ENCODE results near the gene INSL4. TPM values are rescaled to one million over a fixed set of nuclear protein-coding genes. Genes with fewer than 3 reads are reported as not detected.

Gene INSL4
- total RNA-seq, 1 donor from 2014 or later = not detected

DNA sequence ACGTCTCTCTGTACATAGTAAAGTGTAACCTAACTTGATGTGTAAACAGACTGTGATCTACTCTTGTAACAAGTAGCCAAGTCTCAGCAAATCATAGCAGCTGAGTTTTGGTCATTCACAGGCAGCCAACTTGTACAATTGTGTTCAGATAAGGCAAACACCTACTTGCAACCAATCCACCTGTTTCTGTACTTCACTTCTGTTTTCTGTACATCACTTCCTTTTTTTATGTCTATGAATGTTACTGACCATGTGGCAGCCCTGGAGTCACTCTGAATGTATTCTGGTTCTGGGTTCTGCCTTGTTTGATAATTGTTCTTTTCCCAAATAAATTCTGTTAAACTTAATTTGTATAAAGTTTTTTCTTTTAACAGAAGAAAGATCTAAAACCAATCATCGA lies 47.3 kb downstream of the INSL4 start:
- TF ChIP-seq, protein P1, sequence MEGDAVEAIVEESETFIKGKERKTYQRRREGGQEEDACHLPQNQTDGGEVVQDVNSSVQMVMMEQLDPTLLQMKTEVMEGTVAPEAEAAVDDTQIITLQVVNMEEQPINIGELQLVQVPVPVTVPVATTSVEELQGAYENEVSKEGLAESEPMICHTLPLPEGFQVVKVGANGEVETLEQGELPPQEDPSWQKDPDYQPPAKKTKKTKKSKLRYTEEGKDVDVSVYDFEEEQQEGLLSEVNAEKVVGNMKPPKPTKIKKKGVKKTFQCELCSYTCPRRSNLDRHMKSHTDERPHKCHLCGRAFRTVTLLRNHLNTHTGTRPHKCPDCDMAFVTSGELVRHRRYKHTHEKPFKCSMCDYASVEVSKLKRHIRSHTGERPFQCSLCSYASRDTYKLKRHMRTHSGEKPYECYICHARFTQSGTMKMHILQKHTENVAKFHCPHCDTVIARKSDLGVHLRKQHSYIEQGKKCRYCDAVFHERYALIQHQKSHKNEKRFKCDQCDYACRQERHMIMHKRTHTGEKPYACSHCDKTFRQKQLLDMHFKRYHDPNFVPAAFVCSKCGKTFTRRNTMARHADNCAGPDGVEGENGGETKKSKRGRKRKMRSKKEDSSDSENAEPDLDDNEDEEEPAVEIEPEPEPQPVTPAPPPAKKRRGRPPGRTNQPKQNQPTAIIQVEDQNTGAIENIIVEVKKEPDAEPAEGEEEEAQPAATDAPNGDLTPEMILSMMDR (IDR thresholded peaks at IDR 0.05; ENCODE audit: insufficient read depth, low read length, severe bottlenecking) = no peak
- H3K36me3 ChIP-seq (ENCODE audit: control insufficient read depth, insufficient read depth, low read length) = no peaks in the 10 kb centered on the region
- FAIRE-seq (no peak), DNase-seq (ENCODE audit: low read depth) (no peak)
- no peaks in the 10 kb centered on the region for H3K27me3 ChIP-seq (ENCODE audit: control insufficient read depth, insufficient read depth, low read length)
- H3K4me3 ChIP-seq (ENCODE audit: low read depth, low read length) = no peak overlapping the region

Other genes with a start within 250 kb of the INSL4 start
- 9.0 and 15.5 TPM in 2 replicates for gene JAK2, start 246.1 kb upstream of the INSL4 start, total RNA-seq
- gene INSL6, start 45.8 kb upstream of the INSL4 start, total RNA-seq = not detected in 2 replicates
- gene RLN2, start 73.3 kb downstream of the INSL4 start, total RNA-seq = 0.26 and 0.90 TPM in 2 replicates
- 0.26 and 0.64 TPM in 2 replicates for gene RLN1, start 108.5 kb downstream of the INSL4 start, total RNA-seq
- 22.9 and 28.3 TPM in 2 replicates for gene PLGRKT, start 206.5 kb downstream of the INSL4 start, total RNA-seq
- gene CD274, start 219.1 kb downstream of the INSL4 start, total RNA-seq = 5.3 and 5.8 TPM in 2 replicates

Data from bronchial epithelial cell (primary cell).